Astrocyte (in vitro differentiated cells and primary cell): ENCODE measurements around the gene UBE4A. TPM values are rescaled to one million over a fixed set of nuclear protein-coding genes. Genes with fewer than 3 reads are reported as not detected.

ENCODE experiments used
- DNase-seq: peaks from one replicate; pipeline ENCODE4 v3.0.0-alpha.2; 2010; ENCODE audit warnings: low read depth
- FAIRE-seq: peaks from 2 replicates; lab custom pipeline; 2011; peaks lifted over from hg19 to GRCh38; lab: Jason Lieb, UNC
- H2AFZ ChIP-seq: 2 replicates; pipeline ENCODE4 v1.6.0; 2012; ENCODE audit warnings: low read depth, low read length, inconsistent platforms
- H3K27ac ChIP-seq: 2 replicates; pipeline ENCODE4 v1.5.1; 2011; ENCODE audit warnings: low read depth, low read length, inconsistent platforms
- H3K27me3 ChIP-seq: 2 replicates; pipeline ENCODE4 v1.6.0; 2011; ENCODE audit warnings: low read length, inconsistent platforms; ENCODE audit not compliant: insufficient read depth
- H3K36me3 ChIP-seq: 2 replicates; pipeline ENCODE4 v1.5.1; 2011; ENCODE audit warnings: low read length, inconsistent platforms; ENCODE audit not compliant: insufficient read depth
- H3K4me1 ChIP-seq: 2 replicates; pipeline ENCODE4 v1.5.1; 2011; ENCODE audit warnings: low read length, inconsistent platforms; ENCODE audit not compliant: insufficient read depth
- H3K4me2 ChIP-seq: 2 replicates; pipeline ENCODE4 v1.6.0; 2012; ENCODE audit warnings: low read length, inconsistent platforms
- H3K4me3 ChIP-seq: 2 replicates; pipeline ENCODE4 v1.5.1; 2011; ENCODE audit warnings: low read depth, mild to moderate bottlenecking, low read length, inconsistent platforms; ENCODE audit not compliant: insufficient read depth
- H3K79me2 ChIP-seq: 2 replicates; pipeline ENCODE4 v1.6.0; 2012; ENCODE audit warnings: mild to moderate bottlenecking, low read length, inconsistent platforms; ENCODE audit not compliant: insufficient read depth
- H3K9ac ChIP-seq: 2 replicates; pipeline ENCODE4 v1.6.0; 2012; ENCODE audit warnings: mild to moderate bottlenecking, low read length, inconsistent platforms
- H3K9me3 ChIP-seq: 2 replicates; pipeline ENCODE4 v1.5.1; 2012; ENCODE audit warnings: low read depth, mild to moderate bottlenecking, low read length, inconsistent platforms; ENCODE audit not compliant: insufficient read depth
- H4K20me1 ChIP-seq: 2 replicates; pipeline ENCODE4 v1.6.0; 2012; ENCODE audit warnings: low read length, inconsistent platforms; ENCODE audit not compliant: insufficient read depth
- H3K27ac Mint-ChIP-seq: one replicate; pipeline ENCODE4 v1.8.0; 2021; ENCODE audit warnings: mild to moderate bottlenecking, mixed read lengths; ENCODE audit not compliant: unreplicated experiment
- H3K27me3 Mint-ChIP-seq: one replicate; pipeline ENCODE4 v1.8.0; 2021; ENCODE audit warnings: low read depth, mixed read lengths; ENCODE audit not compliant: unreplicated experiment
- H3K36me3 Mint-ChIP-seq: one replicate; pipeline ENCODE4 v1.8.0; 2021; ENCODE audit warnings: low read depth, mixed read lengths; ENCODE audit not compliant: unreplicated experiment
- H3K4me1 Mint-ChIP-seq: one replicate; pipeline ENCODE4 v1.8.0; 2021; ENCODE audit warnings: low read depth, mixed read lengths; ENCODE audit not compliant: unreplicated experiment
- H3K4me3 Mint-ChIP-seq: one replicate; pipeline ENCODE4 v1.8.0; 2021; ENCODE audit warnings: mild to moderate bottlenecking, moderate library complexity, mixed read lengths; ENCODE audit not compliant: unreplicated experiment
- H3K9me3 Mint-ChIP-seq: one replicate; pipeline ENCODE4 v1.8.0; 2021; ENCODE audit warnings: mild to moderate bottlenecking, mixed read lengths; ENCODE audit not compliant: unreplicated experiment
- EZH2 ChIP-seq: IDR thresholded peaks from 2 replicates; pipeline ENCODE4 v1.6.1; 2012; ENCODE audit warnings: mild to moderate bottlenecking, low read length, inconsistent platforms; ENCODE audit not compliant: insufficient read depth
- total RNA-seq: library from RNA; stranded (reverse); gene quantifications from 2 replicates; pipeline ENCODE4 v1.2.1, GENCODE V29; 2021
- TF ChIP-seq, protein P1 (sequence below): IDR thresholded peaks from 2 replicates; pipeline ENCODE4 v1.5.1; 2011; ENCODE audit warnings: low read depth, mild to moderate bottlenecking, inconsistent platforms, low read length, moderate library complexity; ENCODE audit not compliant: insufficient read depth

Gene UBE4A
- total RNA-seq, 1 donor from 2014 or later: 38.8 TPM

DNA sequence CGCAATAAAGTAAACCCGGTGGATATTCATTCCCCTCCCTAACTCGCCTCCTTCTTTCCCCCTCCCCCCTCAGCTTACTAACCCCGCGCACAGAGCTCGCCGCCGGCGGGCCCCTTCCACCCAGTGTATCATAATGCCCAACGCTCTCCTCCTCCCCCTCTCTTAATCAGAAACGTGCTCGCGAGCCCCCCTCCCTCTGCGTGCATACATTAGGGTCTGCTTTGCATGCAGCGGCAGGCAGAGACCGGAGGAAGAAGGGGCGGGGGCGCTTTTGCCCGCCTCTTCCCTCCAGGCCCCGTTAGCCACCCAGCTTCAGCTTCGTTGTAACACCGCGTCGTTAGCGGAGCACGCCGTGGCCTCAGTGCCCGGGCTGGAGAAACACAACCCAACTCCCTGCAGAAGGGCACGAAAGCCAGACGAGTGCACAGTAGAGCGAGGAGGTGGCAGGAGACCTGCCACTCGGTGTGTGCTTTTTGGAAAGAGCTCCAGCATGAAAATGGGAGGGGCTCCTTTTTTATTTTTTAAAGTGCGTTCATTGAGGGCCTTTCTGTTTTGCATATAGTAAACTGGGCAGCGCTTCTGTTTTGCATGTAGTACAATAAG, 76.0 kb downstream of the UBE4A start:
- Histone ChIP-seq H3K4me3 (peak overlapping the region; percentile 68), H3K27me3 (no peaks in the 10 kb centered on the region), H3K79me2 (peaks cover 39% of the 10 kb centered on the region), H3K27ac (peak overlapping the region; percentile 52), H3K36me3 (no peaks in the 10 kb centered on the region), H3K4me1 (peaks cover 24% of the 10 kb centered on the region), H4K20me1 (peaks cover 36% of the 10 kb centered on the region), H3K9me3 (no peaks in the 10 kb centered on the region), H3K4me2 (peak overlapping the region; percentile 90), H3K9ac (peak overlapping the region; percentile 61), H2AFZ (peak overlapping the region; percentile 87)
- H3K4me3 Mint-ChIP-seq: peak overlapping the region; percentile 89
- peaks cover 2% of the 10 kb centered on the region for H3K36me3 Mint-ChIP-seq
- H3K27ac Mint-ChIP-seq: no peak overlapping the region
- DNase-seq (peak; percentile 26), FAIRE-seq (no peak)
- TF ChIP-seq EZH2: no peak
- TF ChIP-seq, protein P1, sequence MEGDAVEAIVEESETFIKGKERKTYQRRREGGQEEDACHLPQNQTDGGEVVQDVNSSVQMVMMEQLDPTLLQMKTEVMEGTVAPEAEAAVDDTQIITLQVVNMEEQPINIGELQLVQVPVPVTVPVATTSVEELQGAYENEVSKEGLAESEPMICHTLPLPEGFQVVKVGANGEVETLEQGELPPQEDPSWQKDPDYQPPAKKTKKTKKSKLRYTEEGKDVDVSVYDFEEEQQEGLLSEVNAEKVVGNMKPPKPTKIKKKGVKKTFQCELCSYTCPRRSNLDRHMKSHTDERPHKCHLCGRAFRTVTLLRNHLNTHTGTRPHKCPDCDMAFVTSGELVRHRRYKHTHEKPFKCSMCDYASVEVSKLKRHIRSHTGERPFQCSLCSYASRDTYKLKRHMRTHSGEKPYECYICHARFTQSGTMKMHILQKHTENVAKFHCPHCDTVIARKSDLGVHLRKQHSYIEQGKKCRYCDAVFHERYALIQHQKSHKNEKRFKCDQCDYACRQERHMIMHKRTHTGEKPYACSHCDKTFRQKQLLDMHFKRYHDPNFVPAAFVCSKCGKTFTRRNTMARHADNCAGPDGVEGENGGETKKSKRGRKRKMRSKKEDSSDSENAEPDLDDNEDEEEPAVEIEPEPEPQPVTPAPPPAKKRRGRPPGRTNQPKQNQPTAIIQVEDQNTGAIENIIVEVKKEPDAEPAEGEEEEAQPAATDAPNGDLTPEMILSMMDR: no peak
- no peaks in the 10 kb centered on the region for H3K27me3 Mint-ChIP-seq
- H3K4me1 Mint-ChIP-seq: peaks cover 19% of the 10 kb centered on the region
- H3K9me3 Mint-ChIP-seq: no peaks in the 10 kb centered on the region

DNA sequence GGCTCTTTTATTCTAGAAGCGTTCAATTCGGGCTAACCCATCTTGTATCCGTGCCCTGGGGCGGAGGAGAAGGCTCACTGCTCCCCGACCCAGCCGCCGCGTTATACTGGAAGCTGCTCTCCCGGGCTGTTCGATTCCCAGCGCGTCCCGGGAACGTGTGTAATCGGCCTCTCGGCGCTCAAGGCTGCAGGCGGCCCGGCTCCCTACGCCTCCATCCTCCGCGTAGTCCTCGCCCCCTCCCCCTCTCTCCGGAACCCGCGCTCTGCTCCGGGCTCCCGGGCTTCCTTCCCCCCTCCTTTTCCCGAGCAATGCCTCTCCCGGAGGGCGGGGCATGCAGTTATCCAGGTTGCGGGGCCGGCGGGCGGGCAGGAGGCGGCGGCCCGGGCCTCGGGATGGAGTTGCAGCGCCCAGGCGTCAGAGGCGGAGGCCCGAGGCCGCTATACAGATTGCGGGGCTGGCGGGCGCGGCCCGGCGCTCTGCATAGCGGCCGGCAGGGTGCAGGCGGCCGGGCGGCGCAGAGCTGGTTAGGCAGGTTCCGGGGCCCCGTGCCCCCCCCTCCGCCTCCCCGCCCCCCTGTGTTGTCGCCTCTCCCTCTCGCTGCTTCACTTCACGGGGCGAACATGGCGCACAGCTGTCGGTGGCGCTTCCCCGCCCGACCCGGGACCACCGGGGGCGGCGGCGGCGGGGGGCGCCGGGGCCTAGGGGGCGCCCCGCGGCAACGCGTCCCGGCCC, 76.7 kb downstream of the UBE4A start, which contains the start of gene KMT2A:
KMT2A (plus strand) TSS at position 600 of the 732 bp plus-strand sequence; CDS start at position 621, 21 bp downstream.
- DNase-seq (peak; percentile 92), FAIRE-seq (no peak)
- Histone ChIP-seq H4K20me1 (peaks cover 43% of the 10 kb centered on the region), H3K27ac (peak within 1 kb of the TSS; percentile 83), H2AFZ (peak within 1 kb of the TSS; percentile 87), H3K36me3 (no peaks in the 10 kb centered on the region), H3K27me3 (no peaks in the 10 kb centered on the region), H3K9me3 (no peaks in the 10 kb centered on the region), H3K79me2 (peaks cover 46% of the 10 kb centered on the region), H3K9ac (peak within 1 kb of the TSS; percentile 89), H3K4me1 (peaks cover 24% of the 10 kb centered on the region), H3K4me3 (peak within 1 kb of the TSS; percentile 73), H3K4me2 (peak within 1 kb of the TSS; percentile 93)
- peaks cover 4% of the 10 kb centered on the region for H3K36me3 Mint-ChIP-seq
- peaks cover 25% of the 10 kb centered on the region for H3K4me1 Mint-ChIP-seq
- no peaks in the 10 kb centered on the region for H3K27me3 Mint-ChIP-seq
- TF ChIP-seq EZH2: no peak
- TF ChIP-seq, protein P1: no peak
- H3K27ac Mint-ChIP-seq: peak within 1 kb of the TSS; percentile 90
- H3K9me3 Mint-ChIP-seq: no peaks in the 10 kb centered on the region
- H3K4me3 Mint-ChIP-seq: peak within 1 kb of the TSS; percentile 96
